Measurements from ENCODE around the gene CYREN. TPM values are rescaled to one million over a fixed set of nuclear protein-coding genes. Genes with fewer than 3 reads are reported as not detected.
A peak's percentile ranks its signal among the peaks of the same experiment; 100 is the strongest.

The CYREN gene
- total and polyA plus RNA-seq, 2 of the 13 experiments (the other 11 are each of a cell fraction or from before 2014, with no cell fraction given), result 20.7 to 60.7 TPM

DNA sequence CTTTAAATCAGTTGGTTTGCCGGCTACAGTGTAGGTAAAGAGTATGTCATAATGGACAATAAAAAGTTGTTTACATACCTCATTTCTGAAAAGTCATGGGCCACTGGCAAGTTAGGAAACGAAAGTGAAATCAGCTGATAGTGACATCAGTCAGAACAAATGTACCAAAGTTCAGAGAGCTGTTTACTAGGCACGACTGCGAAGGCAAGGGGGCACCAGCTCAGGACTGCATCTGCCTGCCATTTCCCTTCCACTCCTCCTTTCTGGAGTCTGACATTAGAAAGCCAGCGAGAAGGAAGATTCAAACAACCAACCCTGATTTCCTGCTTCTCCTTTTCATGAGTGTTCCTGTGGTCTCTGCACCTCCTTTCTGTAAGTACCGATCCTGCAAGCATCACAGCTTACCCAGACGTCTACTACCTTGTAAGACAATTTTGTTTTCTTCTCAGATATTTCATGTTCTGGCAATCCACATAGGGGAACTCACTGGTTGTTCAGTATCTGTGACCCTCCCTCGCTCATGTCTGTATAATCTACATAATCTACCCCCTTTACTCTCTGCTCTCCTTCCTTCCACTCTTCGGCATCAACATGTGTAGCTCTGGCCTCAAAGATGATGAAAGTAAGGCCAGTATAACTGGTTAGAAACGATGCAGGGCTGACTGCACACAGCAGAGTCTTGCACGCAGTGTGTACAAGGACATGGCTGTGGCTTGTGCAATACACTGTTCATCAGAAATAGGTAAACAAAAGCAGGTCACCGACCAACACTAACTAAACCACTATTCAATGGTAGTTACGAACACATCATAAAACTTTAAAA, 22.4 kb downstream of the CYREN start, which contains the start of gene TMEM140 (continued):
- TF ChIP-seq ZZZ3 (CRISPR knock-in tag; IDR thresholded peaks at IDR 0.05; ENCODE audit: borderline replicate concordance), result peak; percentile 34; the same call in 1 of the 2 replicates
- TF ChIP-seq KDM6A (CRISPR knock-in tag; IDR thresholded peaks at IDR 0.05; ENCODE audit: low read depth), result peak; percentile 76
- no peak for TF ChIP-seq KLF11 (CRISPR knock-in tag; IDR thresholded peaks at IDR 0.05)
- peak; percentile 71; the same call in 1 of the 2 replicates for TF ChIP-seq ZNF331 (CRISPR knock-in tag; IDR thresholded peaks at IDR 0.05)
- TF ChIP-seq IKZF1 (IDR thresholded peaks at IDR 0.05), result no peak
- TF ChIP-seq, protein P1, sequence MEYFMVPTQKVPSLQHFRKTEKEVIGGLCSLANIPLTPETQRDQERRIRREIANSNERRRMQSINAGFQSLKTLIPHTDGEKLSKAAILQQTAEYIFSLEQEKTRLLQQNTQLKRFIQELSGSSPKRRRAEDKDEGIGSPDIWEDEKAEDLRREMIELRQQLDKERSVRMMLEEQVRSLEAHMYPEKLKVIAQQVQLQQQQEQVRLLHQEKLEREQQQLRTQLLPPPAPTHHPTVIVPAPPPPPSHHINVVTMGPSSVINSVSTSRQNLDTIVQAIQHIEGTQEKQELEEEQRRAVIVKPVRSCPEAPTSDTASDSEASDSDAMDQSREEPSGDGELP (IDR thresholded peaks at IDR 0.05; ENCODE audit: borderline replicate concordance, low read depth), result peak; percentile 100
- TF ChIP-seq ZNF747 (CRISPR knock-in tag; IDR thresholded peaks at IDR 0.05; ENCODE audit: borderline replicate concordance), result 0 out of 2 replicates have a peak, but pooled peaks have one; percentile 50
- TF ChIP-seq, protein P2, sequence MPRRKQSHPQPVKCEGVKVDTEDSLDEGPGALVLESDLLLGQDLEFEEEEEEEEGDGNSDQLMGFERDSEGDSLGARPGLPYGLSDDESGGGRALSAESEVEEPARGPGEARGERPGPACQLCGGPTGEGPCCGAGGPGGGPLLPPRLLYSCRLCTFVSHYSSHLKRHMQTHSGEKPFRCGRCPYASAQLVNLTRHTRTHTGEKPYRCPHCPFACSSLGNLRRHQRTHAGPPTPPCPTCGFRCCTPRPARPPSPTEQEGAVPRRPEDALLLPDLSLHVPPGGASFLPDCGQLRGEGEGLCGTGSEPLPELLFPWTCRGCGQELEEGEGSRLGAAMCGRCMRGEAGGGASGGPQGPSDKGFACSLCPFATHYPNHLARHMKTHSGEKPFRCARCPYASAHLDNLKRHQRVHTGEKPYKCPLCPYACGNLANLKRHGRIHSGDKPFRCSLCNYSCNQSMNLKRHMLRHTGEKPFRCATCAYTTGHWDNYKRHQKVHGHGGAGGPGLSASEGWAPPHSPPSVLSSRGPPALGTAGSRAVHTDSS (CRISPR knock-in tag; conservative IDR thresholded peaks at IDR 0.05), result no peak
- TF ChIP-seq, protein P3, sequence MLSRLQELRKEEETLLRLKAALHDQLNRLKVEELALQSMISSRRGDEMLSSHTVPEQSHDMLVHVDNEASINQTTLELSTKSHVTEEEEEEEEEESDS (CRISPR knock-in tag; IDR thresholded peaks at IDR 0.05; ENCODE audit: borderline replicate concordance), result no peak
- TF ChIP-seq ZNF17 (CRISPR knock-in tag; IDR thresholded peaks at IDR 0.05), result no peak
- no peak for TF ChIP-seq BORCS8-MEF2B (CRISPR knock-in tag; IDR thresholded peaks at IDR 0.05)
- peak; percentile 98 for TF ChIP-seq JUN (CRISPR knock-in tag; IDR thresholded peaks at IDR 0.05)
- TF ChIP-seq XBP1 (CRISPR knock-in tag; IDR thresholded peaks at IDR 0.05), result no peak
- TF ChIP-seq, protein P4, sequence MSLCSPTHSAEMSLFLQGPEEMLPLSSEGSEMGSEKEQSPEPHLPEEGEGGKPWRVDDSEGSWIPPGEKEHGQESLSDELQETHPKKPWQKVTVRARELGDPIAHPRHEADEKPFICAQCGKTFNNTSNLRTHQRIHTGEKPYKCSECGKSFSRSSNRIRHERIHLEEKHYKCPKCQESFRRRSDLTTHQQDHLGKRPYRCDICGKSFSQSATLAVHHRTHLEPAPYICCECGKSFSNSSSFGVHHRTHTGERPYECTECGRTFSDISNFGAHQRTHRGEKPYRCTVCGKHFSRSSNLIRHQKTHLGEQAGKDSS (CRISPR knock-in tag; IDR thresholded peaks at IDR 0.05; ENCODE audit: borderline replicate concordance, low read depth), result peak; percentile 88; the same call in 1 of the 2 replicates
- TF ChIP-seq ZFX (CRISPR knock-in tag; IDR thresholded peaks at IDR 0.05; ENCODE audit: low read depth), result peak; percentile 49; the same call in 1 of the 2 replicates
- peak; percentile 62 for TF ChIP-seq NR2F6 (IDR thresholded peaks at IDR 0.05)
- peak; percentile 83 for TF ChIP-seq NR2F6 (CRISPR knock-in tag; IDR thresholded peaks at IDR 0.05)
- peak; percentile 89 for TF ChIP-seq RXRB (CRISPR knock-in tag; IDR thresholded peaks at IDR 0.05; ENCODE audit: borderline replicate concordance)
- TF ChIP-seq ZNF547 (CRISPR knock-in tag; IDR thresholded peaks at IDR 0.05), result no peak
- TF ChIP-seq, protein P5, sequence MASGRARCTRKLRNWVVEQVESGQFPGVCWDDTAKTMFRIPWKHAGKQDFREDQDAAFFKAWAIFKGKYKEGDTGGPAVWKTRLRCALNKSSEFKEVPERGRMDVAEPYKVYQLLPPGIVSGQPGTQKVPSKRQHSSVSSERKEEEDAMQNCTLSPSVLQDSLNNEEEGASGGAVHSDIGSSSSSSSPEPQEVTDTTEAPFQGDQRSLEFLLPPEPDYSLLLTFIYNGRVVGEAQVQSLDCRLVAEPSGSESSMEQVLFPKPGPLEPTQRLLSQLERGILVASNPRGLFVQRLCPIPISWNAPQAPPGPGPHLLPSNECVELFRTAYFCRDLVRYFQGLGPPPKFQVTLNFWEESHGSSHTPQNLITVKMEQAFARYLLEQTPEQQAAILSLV (CRISPR knock-in tag; IDR thresholded peaks at IDR 0.05; ENCODE audit: borderline replicate concordance), result peak; percentile 82
- 0 out of 2 replicates have a peak, but pooled peaks have one; percentile 32 for TF ChIP-seq CBFB (CRISPR knock-in tag; IDR thresholded peaks at IDR 0.05)
- TF ChIP-seq ZNF703 (CRISPR knock-in tag; IDR thresholded peaks at IDR 0.05; ENCODE audit: borderline replicate concordance), result no peak
- peak; percentile 70 for TF ChIP-seq HOXA3 (CRISPR knock-in tag; IDR thresholded peaks at IDR 0.05)
- peak; percentile 31 for TF ChIP-seq PHF5A (CRISPR knock-in tag; IDR thresholded peaks at IDR 0.05; ENCODE audit: low read depth, unreplicated experiment)
- no peak for TF ChIP-seq HIVEP1 (CRISPR knock-in tag; IDR thresholded peaks at IDR 0.05)
- no peak for TF ChIP-seq ZBTB42 (CRISPR knock-in tag; IDR thresholded peaks at IDR 0.05)
- TF ChIP-seq, protein P6, sequence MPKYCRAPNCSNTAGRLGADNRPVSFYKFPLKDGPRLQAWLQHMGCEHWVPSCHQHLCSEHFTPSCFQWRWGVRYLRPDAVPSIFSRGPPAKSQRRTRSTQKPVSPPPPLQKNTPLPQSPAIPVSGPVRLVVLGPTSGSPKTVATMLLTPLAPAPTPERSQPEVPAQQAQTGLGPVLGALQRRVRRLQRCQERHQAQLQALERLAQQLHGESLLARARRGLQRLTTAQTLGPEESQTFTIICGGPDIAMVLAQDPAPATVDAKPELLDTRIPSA (CRISPR knock-in tag; IDR thresholded peaks at IDR 0.05; ENCODE audit: borderline replicate concordance), result no peak
